HL-60 (cell line): Measurements from ENCODE around the gene SLC25A27.
A peak's percentile ranks its signal among the peaks of the same experiment; 100 is the strongest.

Source experiments
- DNase-seq, 2 experiments: peaks; one replicate each; pipeline ENCODE4 v3.0.0-alpha.2; 2010 to 2020; ENCODE audit warnings: low read depth in 1 of 2, low spot score in 1 of 2
- H3K27ac ChIP-seq: fragments of 250-450 bp; sonication (Bioruptor Pico); replicated peaks from 2 replicates; pipeline ENCODE4 v1.5.1; 2020; ENCODE audit warnings: mild to moderate bottlenecking, moderate library complexity
- H3K27me3 ChIP-seq: fragments of 250-450 bp; sonication (Bioruptor Pico); 2 replicates; pipeline ENCODE4 v1.5.1; 2021; ENCODE audit warnings: mild to moderate bottlenecking, moderate library complexity; ENCODE audit not compliant: insufficient read depth, poor library complexity, severe bottlenecking
- H3K4me3 ChIP-seq: replicated peaks from 2 replicates; pipeline ENCODE4 v1.5.1; 2011; ENCODE audit warnings: mild to moderate bottlenecking, control low read depth, low read length; ENCODE audit not compliant: insufficient read depth
- CTCF ChIP-seq: IDR thresholded peaks from one replicate; pipeline ENCODE4 v1.5.1; 2011; ENCODE audit warnings: low read length, control low read depth, inconsistent platforms; ENCODE audit not compliant: insufficient read depth
- GABPA ChIP-seq: IDR thresholded peaks from 2 replicates; pipeline ENCODE4 v1.6.1; 2012; ENCODE audit warnings: low read depth
- POLR2AphosphoS5 ChIP-seq: IDR thresholded peaks from 2 replicates; pipeline ENCODE4 v1.6.1; 2012; ENCODE audit warnings: low read depth
- REST ChIP-seq: IDR thresholded peaks from 2 replicates; pipeline ENCODE4 v1.6.1; 2012; ENCODE audit warnings: low read depth; ENCODE audit not compliant: insufficient replicate concordance
- SPI1 ChIP-seq: IDR thresholded peaks from 2 replicates; pipeline ENCODE4 v1.6.1; 2012; ENCODE audit warnings: low read depth, mild to moderate bottlenecking, borderline replicate concordance
- long read RNA-seq: library from polyadenylated mRNA; unstranded; transcript quantifications from one replicate; pipeline ENCODE4 v2.0.0, GENCODE V29; 2020

The SLC25A27 gene
- long read RNA-seq = 0 reads

- Histone ChIP-seq H3K27ac (no peak within 1 kb of the TSS), H3K4me3 (peak within 1 kb of the TSS; percentile 91), H3K27me3 (peaks cover 17% of the 10 kb centered on the region)
- peak; percentile 38 to 77 for DNase-seq
- TF ChIP-seq POLR2AphosphoS5 (no peak), REST (no peak), GABPA (no peak), CTCF (no peak), SPI1 (no peak)
These were observed at the start of gene SLC25A27, which contains the start of gene CYP39A1 for GRCh38 chr6:46652603-46653438. Gene SLC25A27, plus strand, starts transcription at chr6:46652975. Its CDS starts 218 bp downstream, at chr6:46653193. Gene CYP39A1, minus strand, starts transcription at chr6:46652818. Its CDS starts 236 bp downstream, at chr6:46652582.

- Histone ChIP-seq H3K27ac (no peak overlapping the region), H3K4me3 (no peak overlapping the region), H3K27me3 (no peaks in the 10 kb centered on the region)
- no peak for DNase-seq
- TF ChIP-seq REST (no peak), GABPA (no peak), SPI1 (no peak), POLR2AphosphoS5 (no peak), CTCF (no peak)
These were observed 47.5 kb upstream of the SLC25A27 start for GRCh38 chr6:46605091-46605797.

GRCh38 chr6:46606338-46606737 lies 46.4 kb upstream of the SLC25A27 start:
- TF ChIP-seq CTCF (no peak), GABPA (no peak), SPI1 (no peak), POLR2AphosphoS5 (no peak), REST (no peak)
- Histone ChIP-seq H3K27ac (no peak overlapping the region), H3K4me3 (no peak overlapping the region), H3K27me3 (no peaks in the 10 kb centered on the region)
- DNase-seq = no peak
